Measurements from ENCODE around the gene MAP4K2.

MAP4K2 gene

GRCh38 chr11:64778473-64779298, 24.3 kb downstream of the MAP4K2 start, which contains the start of gene SF1:
Gene SF1 (minus strand): TSS chr11:64778542. CDS start chr11:64778392, 150 bp downstream.
- ATAC-seq = peak; percentile 96
- TF ChIP-seq ZNF70 (CRISPR knock-in tag; IDR thresholded peaks at IDR 0.05) (peak; percentile 23; the same call in 1 of the 2 replicates), ZNF565 (CRISPR knock-in tag; conservative IDR thresholded peaks at IDR 0.05; ENCODE audit: low read depth) (no peak)

GRCh38 chr11:64778223-64778472, 24.9 kb downstream of the MAP4K2 start:
- TF ChIP-seq PATZ1 (CRISPR knock-in tag; IDR thresholded peaks at IDR 0.05; ENCODE audit: borderline replicate concordance) (no peak), TOX (CRISPR knock-in tag; IDR thresholded peaks at IDR 0.05; ENCODE audit: borderline replicate concordance) (no peak), TSHZ2 (CRISPR knock-in tag; IDR thresholded peaks at IDR 0.05) (no peak), CSDC2 (CRISPR knock-in tag; IDR thresholded peaks at IDR 0.05) (no peak), GLIS3 (CRISPR knock-in tag; IDR thresholded peaks at IDR 0.05) (no peak), ZFP3 (CRISPR knock-in tag; IDR thresholded peaks at IDR 0.05) (no peak), ZC3H10 (CRISPR knock-in tag; IDR thresholded peaks at IDR 0.05) (no peak), ZNF8 (CRISPR knock-in tag; IDR thresholded peaks at IDR 0.05) (no peak), ZFP30 (CRISPR knock-in tag; IDR thresholded peaks at IDR 0.05) (no peak), SNAI2 (CRISPR knock-in tag; IDR thresholded peaks at IDR 0.05) (no peak), ZNF70 (CRISPR knock-in tag; IDR thresholded peaks at IDR 0.05) (no peak), TCF4 (CRISPR knock-in tag; IDR thresholded peaks at IDR 0.05; ENCODE audit: borderline replicate concordance) (no peak), CREB5 (CRISPR knock-in tag; IDR thresholded peaks at IDR 0.05; ENCODE audit: low read depth) (no peak), CSRNP3 (CRISPR knock-in tag; IDR thresholded peaks at IDR 0.05) (no peak)

GRCh38 chr11:64777449-64778222, 25.4 kb downstream of the MAP4K2 start:
- peak; percentile 3 for ATAC-seq
- no peak for TF ChIP-seq BACH2 (CRISPR knock-in tag; IDR thresholded peaks at IDR 0.05; ENCODE audit: borderline replicate concordance)
- TF ChIP-seq POU6F1 (CRISPR knock-in tag; IDR thresholded peaks at IDR 0.05; ENCODE audit: borderline replicate concordance, low read depth) = no peak
- no peak for TF ChIP-seq CSDC2 (CRISPR knock-in tag; IDR thresholded peaks at IDR 0.05)
- TF ChIP-seq ARNTL (CRISPR knock-in tag; IDR thresholded peaks at IDR 0.05; ENCODE audit: borderline replicate concordance, low read depth) = no peak
- no peak for TF ChIP-seq ISL1 (CRISPR knock-in tag; IDR thresholded peaks at IDR 0.05)
- no peak for TF ChIP-seq PATZ1 (CRISPR knock-in tag; IDR thresholded peaks at IDR 0.05; ENCODE audit: borderline replicate concordance)
- no peak for TF ChIP-seq TOX (CRISPR knock-in tag; IDR thresholded peaks at IDR 0.05; ENCODE audit: borderline replicate concordance)
- TF ChIP-seq CREB5 (CRISPR knock-in tag; IDR thresholded peaks at IDR 0.05; ENCODE audit: low read depth) = no peak
- TF ChIP-seq ZNF565 (CRISPR knock-in tag; conservative IDR thresholded peaks at IDR 0.05; ENCODE audit: low read depth) = no peak
- TF ChIP-seq ZFP30 (CRISPR knock-in tag; IDR thresholded peaks at IDR 0.05) = no peak
- TF ChIP-seq SNAI2 (CRISPR knock-in tag; IDR thresholded peaks at IDR 0.05) = no peak

More at GRCh38 chr11:64778223-64778472, 24.9 kb downstream of the MAP4K2 start:
- ATAC-seq = no peak
